ENCODE data around the gene LRTM2.

DNA sequence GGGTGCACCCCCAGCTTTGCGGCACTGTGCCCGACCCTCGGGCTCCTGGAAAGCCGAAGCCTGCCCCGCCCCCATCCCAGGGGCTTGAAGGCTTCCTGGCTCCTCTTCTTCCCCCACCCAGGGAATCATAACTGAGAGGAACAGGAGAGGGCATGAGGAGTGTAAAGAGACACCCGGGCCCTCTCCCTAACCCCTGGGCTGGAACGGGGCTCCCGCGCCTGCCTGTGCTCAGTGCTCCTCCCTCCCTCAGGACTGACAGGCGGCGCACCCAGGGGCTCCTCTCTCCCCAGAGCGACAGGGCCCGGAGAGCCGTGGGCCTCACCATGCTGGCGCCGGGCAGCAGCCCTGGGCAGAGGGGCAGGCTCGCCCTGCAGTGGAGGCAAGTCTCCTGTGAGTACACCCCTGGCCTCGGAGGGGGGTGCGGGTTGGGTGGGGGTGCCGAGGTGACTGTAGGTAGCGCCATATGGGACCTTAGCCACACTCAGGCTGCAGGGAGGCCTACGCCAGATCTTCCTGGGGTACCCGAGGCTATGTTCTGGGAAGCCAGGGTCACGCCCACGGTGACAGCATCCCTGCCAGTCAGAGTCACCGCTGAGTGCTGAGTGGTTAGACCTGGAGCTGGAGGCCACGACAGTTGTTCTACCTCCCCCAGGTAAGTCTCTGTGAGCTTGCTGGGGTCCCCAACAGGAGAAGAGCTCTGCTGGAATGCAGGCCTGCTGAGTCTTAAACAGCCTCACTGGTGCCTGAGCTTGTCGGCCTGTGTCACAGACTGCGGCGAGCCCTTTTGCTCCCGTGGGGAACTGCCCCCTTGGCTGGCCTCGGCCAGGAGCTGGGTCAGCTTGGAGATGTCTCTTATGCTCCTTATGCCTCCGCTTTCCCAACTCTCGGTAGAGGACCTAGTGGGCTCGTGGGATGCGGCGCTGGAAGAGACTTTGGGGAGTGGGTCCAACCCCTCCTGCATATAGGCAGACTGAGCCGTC lies 7.8 kb downstream of the LRTM2 start:
- TF ChIP-seq, protein P1, sequence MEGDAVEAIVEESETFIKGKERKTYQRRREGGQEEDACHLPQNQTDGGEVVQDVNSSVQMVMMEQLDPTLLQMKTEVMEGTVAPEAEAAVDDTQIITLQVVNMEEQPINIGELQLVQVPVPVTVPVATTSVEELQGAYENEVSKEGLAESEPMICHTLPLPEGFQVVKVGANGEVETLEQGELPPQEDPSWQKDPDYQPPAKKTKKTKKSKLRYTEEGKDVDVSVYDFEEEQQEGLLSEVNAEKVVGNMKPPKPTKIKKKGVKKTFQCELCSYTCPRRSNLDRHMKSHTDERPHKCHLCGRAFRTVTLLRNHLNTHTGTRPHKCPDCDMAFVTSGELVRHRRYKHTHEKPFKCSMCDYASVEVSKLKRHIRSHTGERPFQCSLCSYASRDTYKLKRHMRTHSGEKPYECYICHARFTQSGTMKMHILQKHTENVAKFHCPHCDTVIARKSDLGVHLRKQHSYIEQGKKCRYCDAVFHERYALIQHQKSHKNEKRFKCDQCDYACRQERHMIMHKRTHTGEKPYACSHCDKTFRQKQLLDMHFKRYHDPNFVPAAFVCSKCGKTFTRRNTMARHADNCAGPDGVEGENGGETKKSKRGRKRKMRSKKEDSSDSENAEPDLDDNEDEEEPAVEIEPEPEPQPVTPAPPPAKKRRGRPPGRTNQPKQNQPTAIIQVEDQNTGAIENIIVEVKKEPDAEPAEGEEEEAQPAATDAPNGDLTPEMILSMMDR (IDR thresholded peaks at IDR 0.05), result no peak
- TF ChIP-seq POLR2A (IDR thresholded peaks at IDR 0.05), result no peak
